ENCODE data around the gene TRIM54. TPM values are rescaled to one million over a fixed set of nuclear protein-coding genes. Genes with fewer than 3 reads are reported as not detected.

TRIM54 gene
- total RNA-seq, 1 experiment from 2014 or later = 3.3 TPM

GRCh38 chr2:27264753-27265535 is 17.3 kb upstream of the TRIM54 start (continued):
- TF ChIP-seq ARID4B (CRISPR knock-in tag; IDR thresholded peaks at IDR 0.05; ENCODE audit: borderline replicate concordance) = no peak
- TF ChIP-seq, protein P1, sequence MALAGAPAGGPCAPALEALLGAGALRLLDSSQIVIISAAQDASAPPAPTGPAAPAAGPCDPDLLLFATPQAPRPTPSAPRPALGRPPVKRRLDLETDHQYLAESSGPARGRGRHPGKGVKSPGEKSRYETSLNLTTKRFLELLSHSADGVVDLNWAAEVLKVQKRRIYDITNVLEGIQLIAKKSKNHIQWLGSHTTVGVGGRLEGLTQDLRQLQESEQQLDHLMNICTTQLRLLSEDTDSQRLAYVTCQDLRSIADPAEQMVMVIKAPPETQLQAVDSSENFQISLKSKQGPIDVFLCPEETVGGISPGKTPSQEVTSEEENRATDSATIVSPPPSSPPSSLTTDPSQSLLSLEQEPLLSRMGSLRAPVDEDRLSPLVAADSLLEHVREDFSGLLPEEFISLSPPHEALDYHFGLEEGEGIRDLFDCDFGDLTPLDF (CRISPR knock-in tag; IDR thresholded peaks at IDR 0.05) = peak; percentile 95
- TF ChIP-seq, protein P2, sequence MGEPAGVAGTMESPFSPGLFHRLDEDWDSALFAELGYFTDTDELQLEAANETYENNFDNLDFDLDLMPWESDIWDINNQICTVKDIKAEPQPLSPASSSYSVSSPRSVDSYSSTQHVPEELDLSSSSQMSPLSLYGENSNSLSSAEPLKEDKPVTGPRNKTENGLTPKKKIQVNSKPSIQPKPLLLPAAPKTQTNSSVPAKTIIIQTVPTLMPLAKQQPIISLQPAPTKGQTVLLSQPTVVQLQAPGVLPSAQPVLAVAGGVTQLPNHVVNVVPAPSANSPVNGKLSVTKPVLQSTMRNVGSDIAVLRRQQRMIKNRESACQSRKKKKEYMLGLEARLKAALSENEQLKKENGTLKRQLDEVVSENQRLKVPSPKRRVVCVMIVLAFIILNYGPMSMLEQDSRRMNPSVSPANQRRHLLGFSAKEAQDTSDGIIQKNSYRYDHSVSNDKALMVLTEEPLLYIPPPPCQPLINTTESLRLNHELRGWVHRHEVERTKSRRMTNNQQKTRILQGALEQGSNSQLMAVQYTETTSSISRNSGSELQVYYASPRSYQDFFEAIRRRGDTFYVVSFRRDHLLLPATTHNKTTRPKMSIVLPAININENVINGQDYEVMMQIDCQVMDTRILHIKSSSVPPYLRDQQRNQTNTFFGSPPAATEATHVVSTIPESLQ (CRISPR knock-in tag; IDR thresholded peaks at IDR 0.05) = no peak
- TF ChIP-seq USF2 (CRISPR knock-in tag; IDR thresholded peaks at IDR 0.05) = peak; percentile 90
- TF ChIP-seq JAZF1 (CRISPR knock-in tag; IDR thresholded peaks at IDR 0.05) = no peak
- no peak for TF ChIP-seq RORB (CRISPR knock-in tag; IDR thresholded peaks at IDR 0.05)
- TF ChIP-seq CTCF (IDR thresholded peaks at IDR 0.05) = peak; percentile 46; the same call in 1 of the 2 replicates
- TF ChIP-seq, protein P3, sequence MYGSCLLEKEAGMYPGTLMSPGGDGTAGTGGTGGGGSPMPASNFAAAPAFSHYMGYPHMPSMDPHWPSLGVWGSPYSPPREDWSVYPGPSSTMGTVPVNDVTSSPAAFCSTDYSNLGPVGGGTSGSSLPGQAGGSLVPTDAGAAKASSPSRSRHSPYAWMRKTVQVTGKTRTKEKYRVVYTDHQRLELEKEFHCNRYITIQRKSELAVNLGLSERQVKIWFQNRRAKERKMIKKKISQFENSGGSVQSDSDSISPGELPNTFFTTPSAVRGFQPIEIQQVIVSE (CRISPR knock-in tag; IDR thresholded peaks at IDR 0.05; ENCODE audit: borderline replicate concordance) = no peak
- 0 out of 2 replicates have a peak, but pooled peaks have one; percentile 46 for TF ChIP-seq ELF4 (CRISPR knock-in tag; IDR thresholded peaks at IDR 0.05; ENCODE audit: low read depth)
- no peak for TF ChIP-seq ZNF219 (CRISPR knock-in tag; IDR thresholded peaks at IDR 0.05; ENCODE audit: borderline replicate concordance)
- no peak for TF ChIP-seq IRF2 (CRISPR knock-in tag; IDR thresholded peaks at IDR 0.05; ENCODE audit: borderline replicate concordance, low read depth)
- TF ChIP-seq RELA (CRISPR knock-in tag; IDR thresholded peaks at IDR 0.05; ENCODE audit: borderline replicate concordance) = peak; percentile 91
- peak; percentile 85; the same call in 1 of the 2 replicates for TF ChIP-seq KAT7 (CRISPR knock-in tag; IDR thresholded peaks at IDR 0.05; ENCODE audit: borderline replicate concordance)
- TF ChIP-seq ZBTB21 (CRISPR knock-in tag; IDR thresholded peaks at IDR 0.05; ENCODE audit: borderline replicate concordance) = 0 out of 2 replicates have a peak, but pooled peaks have one; percentile 27
- peak; percentile 55 for TF ChIP-seq ZNF263 (CRISPR knock-in tag; IDR thresholded peaks at IDR 0.05; ENCODE audit: low read depth)
- TF ChIP-seq, protein P4, sequence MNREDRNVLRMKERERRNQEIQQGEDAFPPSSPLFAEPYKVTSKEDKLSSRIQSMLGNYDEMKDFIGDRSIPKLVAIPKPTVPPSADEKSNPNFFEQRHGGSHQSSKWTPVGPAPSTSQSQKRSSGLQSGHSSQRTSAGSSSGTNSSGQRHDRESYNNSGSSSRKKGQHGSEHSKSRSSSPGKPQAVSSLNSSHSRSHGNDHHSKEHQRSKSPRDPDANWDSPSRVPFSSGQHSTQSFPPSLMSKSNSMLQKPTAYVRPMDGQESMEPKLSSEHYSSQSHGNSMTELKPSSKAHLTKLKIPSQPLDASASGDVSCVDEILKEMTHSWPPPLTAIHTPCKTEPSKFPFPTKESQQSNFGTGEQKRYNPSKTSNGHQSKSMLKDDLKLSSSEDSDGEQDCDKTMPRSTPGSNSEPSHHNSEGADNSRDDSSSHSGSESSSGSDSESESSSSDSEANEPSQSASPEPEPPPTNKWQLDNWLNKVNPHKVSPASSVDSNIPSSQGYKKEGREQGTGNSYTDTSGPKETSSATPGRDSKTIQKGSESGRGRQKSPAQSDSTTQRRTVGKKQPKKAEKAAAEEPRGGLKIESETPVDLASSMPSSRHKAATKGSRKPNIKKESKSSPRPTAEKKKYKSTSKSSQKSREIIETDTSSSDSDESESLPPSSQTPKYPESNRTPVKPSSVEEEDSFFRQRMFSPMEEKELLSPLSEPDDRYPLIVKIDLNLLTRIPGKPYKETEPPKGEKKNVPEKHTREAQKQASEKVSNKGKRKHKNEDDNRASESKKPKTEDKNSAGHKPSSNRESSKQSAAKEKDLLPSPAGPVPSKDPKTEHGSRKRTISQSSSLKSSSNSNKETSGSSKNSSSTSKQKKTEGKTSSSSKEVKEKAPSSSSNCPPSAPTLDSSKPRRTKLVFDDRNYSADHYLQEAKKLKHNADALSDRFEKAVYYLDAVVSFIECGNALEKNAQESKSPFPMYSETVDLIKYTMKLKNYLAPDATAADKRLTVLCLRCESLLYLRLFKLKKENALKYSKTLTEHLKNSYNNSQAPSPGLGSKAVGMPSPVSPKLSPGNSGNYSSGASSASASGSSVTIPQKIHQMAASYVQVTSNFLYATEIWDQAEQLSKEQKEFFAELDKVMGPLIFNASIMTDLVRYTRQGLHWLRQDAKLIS (CRISPR knock-in tag; IDR thresholded peaks at IDR 0.05; ENCODE audit: borderline replicate concordance) = peak; percentile 90
- TF ChIP-seq NFE2L1 (CRISPR knock-in tag; IDR thresholded peaks at IDR 0.05) = peak; percentile 94
- peak; percentile 89; the same call in 1 of the 2 replicates for TF ChIP-seq ESRRA (CRISPR knock-in tag; IDR thresholded peaks at IDR 0.05; ENCODE audit: borderline replicate concordance)
- no peak; the same call in 1 of the 2 replicates for TF ChIP-seq NFYB (CRISPR knock-in tag; conservative IDR thresholded peaks at IDR 0.05; ENCODE audit: low read depth)
- peak; percentile 98 for TF ChIP-seq MAX (CRISPR knock-in tag; IDR thresholded peaks at IDR 0.05)
- TF ChIP-seq TP53 (CRISPR knock-in tag; IDR thresholded peaks at IDR 0.05) = no peak
- TF ChIP-seq, protein P5, sequence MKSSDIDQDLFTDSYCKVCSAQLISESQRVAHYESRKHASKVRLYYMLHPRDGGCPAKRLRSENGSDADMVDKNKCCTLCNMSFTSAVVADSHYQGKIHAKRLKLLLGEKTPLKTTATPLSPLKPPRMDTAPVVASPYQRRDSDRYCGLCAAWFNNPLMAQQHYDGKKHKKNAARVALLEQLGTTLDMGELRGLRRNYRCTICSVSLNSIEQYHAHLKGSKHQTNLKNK (CRISPR knock-in tag; IDR thresholded peaks at IDR 0.05) = no peak
